K562 (cell line): Measurements from ENCODE around the gene ZBTB16. TPM values are rescaled to one million over a fixed set of nuclear protein-coding genes. Genes with fewer than 3 reads are reported as not detected.

Experiments
- ATAC-seq: fragments of 200-7000 bp; cut with Tn5 transposase; 3 replicates; pipeline ENCODE4 v1.9.1; 2020; ENCODE audit warnings: moderate library complexity
- BruUV-seq: library from RNA; stranded (reverse); fragments of 400-500 nt; replicated peaks from 2 replicates; lab custom pipeline; 2021; lab: Mats Ljungman, UMichigan
- CTCF ChIA-PET: fragments of 300-600 bp; formaldehyde crosslinking; extraction: SDS; loops from one replicate; lab custom pipeline; 2021; ENCODE audit warnings: low intra/inter-chr PET ratio; lab: Yijun Ruan, JAX
- POLR2A ChIA-PET: fragments of 300-600, 350-650 bp; sonication (Branson Sonifier 250); formaldehyde crosslinking; extraction: SDS; loops from one replicate; lab custom pipeline; 2021; ENCODE audit warnings: antibody characterized with exemption, inconsistent platforms; lab: Yijun Ruan, JAX
- DNase-seq, 4 experiments: peaks; one replicate each; pipeline versions ENCODE4 v3.0.0 to v3.0.0-alpha.2; 2011 to 2018; ENCODE audit warnings: low spot score in 3 of 4, mixed read lengths in 3 of 4; ENCODE audit errors: extremely low read depth in 1 of 4
- FAIRE-seq: peaks from 2 replicates; lab custom pipeline; 2011; peaks lifted over from hg19 to GRCh38; lab: Jason Lieb, UNC
- H2AFZ ChIP-seq: 2 replicates; pipeline ENCODE4 v1.6.0; 2011; ENCODE audit warnings: low read depth, low read length, control low read depth, inconsistent platforms
- H3K27ac ChIP-seq: fragments of 200-600 bp; 3 replicates; pipeline ENCODE4 v1.8.0; 2011; ENCODE audit warnings: low read depth, mild to moderate bottlenecking, control low read depth, inconsistent platforms, low read length, moderate library complexity, mixed read lengths; ENCODE audit errors: extremely low read depth
- H3K27me3 ChIP-seq, 2 experiments: fragments of 300-600 bp in 1 of 2; 2 replicates in 1 of 2; 3 replicates in 1 of 2; pipeline versions ENCODE4 v1.6.0 to v1.8.0; 2011; ENCODE audit warnings: inconsistent platforms in 2 of 2, low read length in 2 of 2, mild to moderate bottlenecking in 1 of 2, mixed read lengths in 1 of 2, moderate library complexity in 1 of 2; ENCODE audit not compliant: control insufficient read depth in 2 of 2, insufficient read depth in 2 of 2
- H3K36me3 ChIP-seq: fragments of 300-600 bp; 3 replicates; pipeline ENCODE4 v1.8.0; 2011; ENCODE audit warnings: mild to moderate bottlenecking, low read length, inconsistent platforms; ENCODE audit not compliant: control insufficient read depth, insufficient read depth
- H3K4me1 ChIP-seq, 2 experiments: fragments of 200-600 bp in 1 of 2; replicated peaks in 1 of 2; 2 replicates in 1 of 2; 3 replicates in 1 of 2; pipeline versions ENCODE4 v1.5.1 to v1.8.0; 2011; ENCODE audit warnings: inconsistent platforms in 2 of 2, low read length in 2 of 2, mild to moderate bottlenecking in 1 of 2, mixed read lengths in 1 of 2, moderate library complexity in 1 of 2; ENCODE audit not compliant: control insufficient read depth in 2 of 2, insufficient read depth in 2 of 2
- H3K4me2 ChIP-seq: 2 replicates; pipeline ENCODE4 v1.6.1; 2011; ENCODE audit warnings: low read length, control low read depth, inconsistent platforms, mixed read lengths; ENCODE audit not compliant: insufficient read depth
- H3K4me3 ChIP-seq: fragments of 200-600 bp; sonication (generic), shearing (Covaris generic); 2 replicates; pipeline ENCODE4 v1.5.1; 2016; ENCODE audit warnings: control low read depth, inconsistent platforms
- H3K79me2 ChIP-seq: fragments of 200-600 bp; 3 replicates; pipeline ENCODE4 v1.8.0; 2011; ENCODE audit warnings: low read length, inconsistent platforms; ENCODE audit not compliant: control insufficient read depth, insufficient read depth
- H3K9ac ChIP-seq, 2 experiments: 2 replicates each; pipeline versions ENCODE4 v1.6.0 to v1.6.1; 2011; ENCODE audit warnings: low read depth in 2 of 2, low read length in 2 of 2, control low read depth in 1 of 2, inconsistent platforms in 1 of 2, mild to moderate bottlenecking in 1 of 2, mixed read lengths in 1 of 2; ENCODE audit not compliant: insufficient read depth in 1 of 2
- H3K9me1 ChIP-seq: one replicate; pipeline ENCODE4 v1.6.0; 2011; ENCODE audit warnings: inconsistent platforms, mild to moderate bottlenecking, low read length, moderate library complexity; ENCODE audit not compliant: control insufficient read depth, insufficient read depth
- H3K9me3 ChIP-seq: replicated peaks from 2 replicates; pipeline ENCODE4 v1.5.1; 2011; ENCODE audit warnings: low read depth, low read length, inconsistent platforms; ENCODE audit not compliant: control insufficient read depth, insufficient read depth
- H4K20me1 ChIP-seq: replicated peaks from 2 replicates; pipeline ENCODE4 v1.6.1; 2011; ENCODE audit warnings: low read length, inconsistent platforms, mixed read lengths; ENCODE audit not compliant: control insufficient read depth, insufficient read depth
- ELF2 ChIP-seq: fragments of 250-450 bp; sonication (Bioruptor Pico); IDR thresholded peaks from 2 replicates; pipeline ENCODE4 v1.5.0; 2021; ENCODE audit warnings: mild to moderate bottlenecking
- LCOR ChIP-seq: sonication (generic); formaldehyde crosslinking; IDR thresholded peaks from 2 replicates; pipeline ENCODE4 v1.8.0; 2022; ENCODE audit warnings: mild to moderate bottlenecking, missing genetic modification reagents
- SIX5 ChIP-seq, 2 experiments: IDR thresholded peaks; 2 replicates each; pipeline ENCODE4 v1.6.1; 2011; ENCODE audit warnings: low read length in 2 of 2, borderline replicate concordance in 1 of 2, low read depth in 1 of 2, mild to moderate bottlenecking in 1 of 2, moderate library complexity in 1 of 2; ENCODE audit not compliant: insufficient read depth in 1 of 2
- SMAD1 ChIP-seq: fragments of 150-350 bp; IDR thresholded peaks from 2 replicates; pipeline ENCODE4 v1.6.1; 2014; ENCODE audit warnings: low read length, low read depth; ENCODE audit not compliant: partially characterized antibody
- WGBS: fragments of 100-300 bp; shearing (Covaris generic); methylation state at CpG from one replicate; pipeline ENCODE4 v1.1.6; 2016; ENCODE audit warnings: low coverage, mixed read lengths; ENCODE audit not compliant: insufficient coverage; ENCODE audit errors: missing lambda C conversion rate; 5-methylcytosine and 5-hydroxymethylcytosine counted together
- in situ Hi-C: fragments of 300-500 bp; cut with MboI; formaldehyde crosslinking; loops from 4 replicates; pipeline ENCODE4 v1.15.0; 2018; ENCODE audit warnings: inconsistent platforms, mixed read lengths
- intact Hi-C: fragments of 100-400 bp; cut with micrococcal nuclease; formaldehyde crosslinking; loops from 2 replicates; pipeline ENCODE4 v1.14.2; 2022
- polyA plus RNA-seq, 8 experiments: library from polyadenylated mRNA; depleted of rRNA in 4 of 8; stranded (reverse) in 5 of 8; unstranded in 3 of 8; fragments of >200 nt; fragmentation: Nextera tagmentation in 2 of 8; fragmentation: Illumina TruSeq in 1 of 8; extraction: Ambion mirVana in 2 of 8; extraction: Trizol in 1 of 8; gene quantifications; 2 replicates each; pipeline versions ENCODE4 v1.2.1 to v1.2.3, GENCODE V29; 2011 to 2014; ENCODE audit warnings: inconsistent platforms in 1 of 8, missing spikeins in 1 of 8
- total RNA-seq, 7 experiments: library from RNA; depleted of rRNA in 6 of 7; stranded (reverse); fragments of >200 nt in 6 of 7; fragmentation: Illumina TruSeq in 2 of 7; extraction: Trizol in 2 of 7; gene quantifications; 2 replicates each; pipeline versions ENCODE4 v1.2.1 to v1.2.3, GENCODE V29; 2011 to 2021; ENCODE audit warnings: low replicate concordance in 1 of 7

The ZBTB16 gene
- total and polyA plus RNA-seq, 9 of the 15 experiments (the other 6 are each of a cell fraction or from before 2014, with no cell fraction given): 0.06 to 0.40 (median 0.24) TPM; not detected in 4

DNA sequence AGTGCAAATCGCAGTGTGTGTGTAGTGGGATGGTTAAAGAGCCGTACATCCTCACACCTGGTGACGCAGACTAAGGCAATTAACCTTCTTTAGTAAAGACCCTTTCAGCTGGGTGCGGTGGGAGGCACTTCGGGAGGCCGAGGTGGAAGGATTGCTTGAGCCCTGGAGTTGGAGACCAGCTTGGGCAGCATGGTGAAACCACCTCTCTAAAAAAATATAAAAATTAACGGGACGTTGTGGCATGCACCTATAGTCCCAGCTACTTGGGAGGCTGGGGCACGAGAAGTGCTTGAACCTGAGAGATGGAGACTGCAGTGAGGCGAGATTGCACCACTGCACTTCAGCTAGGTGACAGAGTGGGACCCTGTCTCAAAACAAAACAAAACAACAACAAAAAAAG lies 31.5 kb downstream of the ZBTB16 start:
- CTCF ChIA-PET: no interaction called here
- DNase-seq (no peak), ATAC-seq (no peak), FAIRE-seq (no peak)
- intact Hi-C loops (no loop called here), in situ Hi-C loops (no loop called here)
- POLR2A ChIA-PET: no interaction called here
- H2AFZ ChIP-seq: no peak overlapping the region
- H4K20me1 ChIP-seq: no peaks in the 10 kb centered on the region
- H3K27ac ChIP-seq: no peak overlapping the region
- WGBS: 8% methylated on average over 10 of the region's 10 CpGs
- peaks cover 8 to 36% of the 10 kb centered on the region in 2 experiments; a peak in 4 of 5 replicates for H3K27me3 ChIP-seq
- H3K9me3 ChIP-seq: no peaks in the 10 kb centered on the region
- no peak overlapping the region for H3K4me2 ChIP-seq
- no peak overlapping the region for H3K4me3 ChIP-seq
- BruUV-seq: no TSS peak
- TF ChIP-seq ELF2 (CRISPR knock-in tag) (no peak), SMAD1 (no peak), SIX5 (IDR thresholded peaks at IDR 0.05; ENCODE audit: borderline replicate concordance in 1 of 2, insufficient read depth in 1 of 2, low read depth in 1 of 2, low read length in 2 of 2) (no peak), LCOR (CRISPR knock-in tag) (no peak)
- TF ChIP-seq, all 486 proteins: peak for 0
- Histone ChIP-seq H3K9ac (no peak overlapping the region), H3K9me1 (no peaks in the 10 kb centered on the region), H3K4me1 (peaks cover 0 to 3% of the 10 kb centered on the region in 2 experiments; a peak in 1 of 5 replicates), H3K79me2 (no peaks in the 10 kb centered on the region), H3K36me3 (no peaks in the 10 kb centered on the region)
